GM19351 (cell line): ENCODE data around the gene SLC35A5.
"Not testable (repeated sequence)": the region's sequence is repeated elsewhere in the genome, so short reads cannot be mapped to it uniquely, and the experiment has no call there.

Source experiments
- ATAC-seq: cut with Tn5 transposase; IDR thresholded peaks from one replicate; pipeline ENCODE4 v1.9.1; 2021; ENCODE audit warnings: mild to moderate bottlenecking, moderate library complexity; ENCODE audit not compliant: unreplicated experiment

SLC35A5 gene

GRCh38 chr3:112561734-112562529 lies at the start of gene SLC35A5, which contains the start of gene ATG3:
TSS of gene SLC35A5 (plus strand) at chr3:112562045. CDS start at chr3:112563404, 1,359 bp downstream.
TSS of gene ATG3 (minus strand) at chr3:112561962. CDS start at chr3:112561528, 434 bp downstream.
- ATAC-seq = peak; percentile 74

GRCh38 chr3:112512320-112512719 lies 49.5 kb upstream of the SLC35A5 start:
- ATAC-seq = no peak

- ATAC-seq = peak; percentile 100
Measured at GRCh38 chr3:112514527-112515128, 47.2 kb upstream of the SLC35A5 start.

- not testable (repeated sequence) for ATAC-seq
Measured at GRCh38 chr3:112518970-112519369, 42.9 kb upstream of the SLC35A5 start.

GRCh38 chr3:112519424-112520001 lies 42.3 kb upstream of the SLC35A5 start:
- ATAC-seq = no peak

GRCh38 chr3:112524127-112524526 lies 37.7 kb upstream of the SLC35A5 start:
- ATAC-seq = not testable (repeated sequence)

- ATAC-seq = no peak
Measured at GRCh38 chr3:112530573-112530972, 31.3 kb upstream of the SLC35A5 start.

GRCh38 chr3:112531358-112531781 lies 30.5 kb upstream of the SLC35A5 start:
- no peak for ATAC-seq

GRCh38 chr3:112539825-112540650 lies 21.8 kb upstream of the SLC35A5 start:
- peak; percentile 95 for ATAC-seq

GRCh38 chr3:112546216-112546759 lies 15.6 kb upstream of the SLC35A5 start:
- ATAC-seq = no peak

- no peak for ATAC-seq
Measured at GRCh38 chr3:112550859-112551258, 11.0 kb upstream of the SLC35A5 start.

- ATAC-seq = no peak
Measured at GRCh38 chr3:112555535-112556170, 6.2 kb upstream of the SLC35A5 start.

GRCh38 chr3:112557976-112558375 lies 3.9 kb upstream of the SLC35A5 start:
- ATAC-seq = no peak

GRCh38 chr3:112560307-112560706 lies 1.5 kb upstream of the SLC35A5 start:
- no peak for ATAC-seq

GRCh38 chr3:112560721-112561483 lies 943 bp upstream of the SLC35A5 start:
- ATAC-seq = peak; percentile 33

GRCh38 chr3:112561484-112561733 lies 436 bp upstream of the SLC35A5 start:
- peak; percentile 40 for ATAC-seq

GRCh38 chr3:112564247-112564939 lies 2.5 kb downstream of the SLC35A5 start:
- not testable (repeated sequence) for ATAC-seq

GRCh38 chr3:112564940-112565305 lies 3.1 kb downstream of the SLC35A5 start:
- no peak for ATAC-seq

GRCh38 chr3:112568642-112569041 lies 6.8 kb downstream of the SLC35A5 start:
- no peak for ATAC-seq
